Trophoblast cell (in vitro differentiated cells and primary cell): Measurements from ENCODE around the gene ACP4.
A peak's percentile ranks its signal among the peaks of the same experiment; 100 is the strongest.
"Not testable (repeated sequence)": the region's sequence is repeated elsewhere in the genome, so short reads cannot be mapped to it uniquely, and the experiment has no call there.

Experiments
- DNase-seq, 2 donors: peaks; one replicate each; pipeline ENCODE4 v3.0.0-alpha.2; 2016
- H2AFZ ChIP-seq: 2 replicates; pipeline ENCODE4 v1.6.1; 2013; ENCODE audit warnings: low read length, moderate library complexity, mild to moderate bottlenecking; ENCODE audit not compliant: insufficient read depth, poor library complexity
- H2AK5ac ChIP-seq: 2 replicates; pipeline ENCODE4 v1.6.1; 2013; ENCODE audit warnings: mild to moderate bottlenecking, low read length
- H2BK120ac ChIP-seq: 2 replicates; pipeline ENCODE4 v1.6.1; 2013; ENCODE audit warnings: low read length, mild to moderate bottlenecking, moderate library complexity; ENCODE audit not compliant: insufficient read depth, poor library complexity
- H2BK12ac ChIP-seq: 2 replicates; pipeline ENCODE4 v1.6.1; 2013; ENCODE audit warnings: mild to moderate bottlenecking, low read length, moderate library complexity
- H2BK5ac ChIP-seq: 2 replicates; pipeline ENCODE4 v1.6.1; 2013; ENCODE audit warnings: low read length, low read depth, moderate library complexity, mild to moderate bottlenecking; ENCODE audit not compliant: poor library complexity
- H3K14ac ChIP-seq: 2 replicates; pipeline ENCODE4 v1.6.1; 2013; ENCODE audit warnings: mild to moderate bottlenecking, low read length
- H3K18ac ChIP-seq: 2 replicates; pipeline ENCODE4 v1.6.1; 2013; ENCODE audit warnings: mild to moderate bottlenecking, low read length
- H3K23ac ChIP-seq: 2 replicates; pipeline ENCODE4 v1.6.1; 2013; ENCODE audit warnings: low read length
- H3K27ac ChIP-seq: 2 replicates; pipeline ENCODE4 v1.5.1; 2013; ENCODE audit warnings: low read depth, mild to moderate bottlenecking, inconsistent platforms, low read length, moderate library complexity
- H3K27me3 ChIP-seq: 2 replicates; pipeline ENCODE4 v1.6.1; 2013; ENCODE audit warnings: inconsistent platforms, mild to moderate bottlenecking, low read length, moderate library complexity; ENCODE audit not compliant: insufficient read depth
- H3K36me3 ChIP-seq, 2 experiments: 1 replicate in 1 of 2; 2 replicates in 1 of 2; pipeline ENCODE4 v1.6.1; 2013; ENCODE audit warnings: low read length in 2 of 2, mild to moderate bottlenecking in 2 of 2, moderate library complexity in 1 of 2; ENCODE audit not compliant: insufficient read depth in 2 of 2, control insufficient read depth in 1 of 2
- H3K4ac ChIP-seq: 2 replicates; pipeline ENCODE4 v1.6.1; 2013; ENCODE audit warnings: low read depth, mild to moderate bottlenecking, low read length, moderate library complexity
- H3K4me1 ChIP-seq, 2 experiments: 1 replicate in 1 of 2; 2 replicates in 1 of 2; pipeline ENCODE4 v1.6.1; 2013; ENCODE audit warnings: low read length in 2 of 2, mild to moderate bottlenecking in 2 of 2, moderate library complexity in 1 of 2; ENCODE audit not compliant: insufficient read depth in 2 of 2, control insufficient read depth in 1 of 2
- H3K4me2 ChIP-seq: 2 replicates; pipeline ENCODE4 v1.6.1; 2013; ENCODE audit warnings: inconsistent platforms, mild to moderate bottlenecking, low read length, moderate library complexity
- H3K4me3 ChIP-seq: 2 replicates; pipeline ENCODE4 v1.5.1; 2013; ENCODE audit warnings: mild to moderate bottlenecking, low read depth, low read length, inconsistent platforms
- H3K79me1 ChIP-seq: one replicate; pipeline ENCODE4 v1.6.1; 2013; ENCODE audit warnings: low read length
- H3K79me2 ChIP-seq: 2 replicates; pipeline ENCODE4 v1.6.1; 2013; ENCODE audit warnings: low read length, mild to moderate bottlenecking; ENCODE audit not compliant: control insufficient read depth, insufficient read depth, poor library complexity
- H3K9ac ChIP-seq: 2 replicates; pipeline ENCODE4 v1.6.1; 2013; ENCODE audit warnings: mild to moderate bottlenecking, low read length
- H3K9me3 ChIP-seq: 2 replicates; pipeline ENCODE4 v1.6.1; 2013; ENCODE audit warnings: low read depth, mild to moderate bottlenecking, control low read depth, inconsistent platforms, low read length; ENCODE audit not compliant: insufficient read depth
- H4K12ac ChIP-seq: 2 replicates; pipeline ENCODE4 v1.6.1; 2013; ENCODE audit warnings: low read depth, mild to moderate bottlenecking, low read length, moderate library complexity
- H4K8ac ChIP-seq: 2 replicates; pipeline ENCODE4 v1.6.1; 2013; ENCODE audit warnings: low read depth, mild to moderate bottlenecking, low read length, moderate library complexity
- H4K91ac ChIP-seq: one replicate; pipeline ENCODE4 v1.6.1; 2013; ENCODE audit warnings: low read depth, mild to moderate bottlenecking, low read length, moderate library complexity
- WGBS: extraction: QIAGEN DNeasy Blood & Tissue Kit; methylation state at CpG from one replicate; pipeline ENCODE4 v1.1.7; 2013; ENCODE audit warnings: missing lambda C conversion rate; ENCODE audit not compliant: insufficient read length, insufficient coverage; ENCODE audit errors: extremely low coverage; 5-methylcytosine and 5-hydroxymethylcytosine counted together

Gene ACP4

GRCh38 chr19:50772476-50772875, 17.7 kb upstream of the ACP4 start:
- Histone ChIP-seq H4K8ac (no peak overlapping the region), H3K36me3 (no peaks in the 10 kb centered on the region), H3K4ac (no peak overlapping the region), H3K18ac (no peak overlapping the region), H2AFZ (no peak overlapping the region), H3K9ac (no peak overlapping the region), H3K23ac (no peak overlapping the region), H3K79me1 (peaks cover 3% of the 10 kb centered on the region), H3K4me3 (no peak overlapping the region), H3K4me2 (no peak overlapping the region), H2BK12ac (no peak overlapping the region), H2AK5ac (no peak overlapping the region), H3K4me1 (no peaks in the 10 kb centered on the region), H2BK120ac (no peak overlapping the region), H3K79me2 (no peaks in the 10 kb centered on the region), H3K27me3 (no peaks in the 10 kb centered on the region), H2BK5ac (no peak overlapping the region), H4K91ac (no peak overlapping the region), H4K12ac (no peak overlapping the region), H3K27ac (no peak overlapping the region), H3K9me3 (no peaks in the 10 kb centered on the region), H3K14ac (no peak overlapping the region)
- WGBS, result no CpG with 5 or more reads among the region's 2 CpGs
- DNase-seq, result peak in 1 of 2 donors; percentile 69

- H2BK5ac ChIP-seq, result not testable (repeated sequence)
Observed at GRCh38 chr19:50772912-50773311, 17.3 kb upstream of the ACP4 start.

GRCh38 chr19:50773454-50773853, 16.8 kb upstream of the ACP4 start:
- not testable (repeated sequence) for H3K9me3 ChIP-seq, H4K91ac ChIP-seq, H3K79me2 ChIP-seq, H2BK120ac ChIP-seq, H2BK12ac ChIP-seq, H2AK5ac ChIP-seq, H3K14ac ChIP-seq, H2AFZ ChIP-seq, H3K4me3 ChIP-seq, H3K4me1 ChIP-seq, H3K4ac ChIP-seq, H3K36me3 ChIP-seq, H3K23ac ChIP-seq, H2BK5ac ChIP-seq, H3K27ac ChIP-seq, H4K8ac ChIP-seq, H3K4me2 ChIP-seq, H3K18ac ChIP-seq, H3K9ac ChIP-seq, H4K12ac ChIP-seq, H3K79me1 ChIP-seq, H3K27me3 ChIP-seq
- no CpG with 5 or more reads among the region's 7 CpGs for WGBS
- DNase-seq, result peak; percentile 67 to 75

More at GRCh38 chr19:50772912-50773311, 17.3 kb upstream of the ACP4 start:
- not testable (repeated sequence) for H3K27ac ChIP-seq, H3K18ac ChIP-seq, H3K36me3 ChIP-seq, H2BK120ac ChIP-seq, H3K14ac ChIP-seq, H3K27me3 ChIP-seq, H3K4me3 ChIP-seq, H4K91ac ChIP-seq, H2BK12ac ChIP-seq, H3K79me1 ChIP-seq, H3K4ac ChIP-seq, H3K79me2 ChIP-seq, H4K8ac ChIP-seq, H3K9ac ChIP-seq, H4K12ac ChIP-seq, H2AK5ac ChIP-seq, H3K9me3 ChIP-seq, H3K4me1 ChIP-seq, H2AFZ ChIP-seq, H3K23ac ChIP-seq, H3K4me2 ChIP-seq
- WGBS, result no CpG with 5 or more reads among the region's 3 CpGs
- DNase-seq, result peak; percentile 55 to 68

- peaks cover 9 to 18% of the 10 kb centered on the region in 2 experiments for H3K4me1 ChIP-seq
- no peak overlapping the region for H2BK5ac ChIP-seq
- no peak overlapping the region for H3K27ac ChIP-seq
- H4K12ac ChIP-seq, result no peak overlapping the region
- no peaks in the 10 kb centered on the region for H3K27me3 ChIP-seq
- H3K36me3 ChIP-seq, result no peaks in the 10 kb centered on the region
- H3K14ac ChIP-seq, result no peak overlapping the region
- no CpG with 5 or more reads among the region's 5 CpGs for WGBS
- H3K79me1 ChIP-seq, result peaks cover 11% of the 10 kb centered on the region
- no peak overlapping the region for H2BK12ac ChIP-seq
- no peak overlapping the region for H3K4ac ChIP-seq
- no peaks in the 10 kb centered on the region for H3K79me2 ChIP-seq
- no peaks in the 10 kb centered on the region for H3K9me3 ChIP-seq
- no peak overlapping the region for H4K8ac ChIP-seq
- H3K4me2 ChIP-seq, result no peak overlapping the region
- no peak overlapping the region for H3K4me3 ChIP-seq
- no peak overlapping the region for H3K23ac ChIP-seq
- no peak overlapping the region for H3K9ac ChIP-seq
- H3K18ac ChIP-seq, result no peak overlapping the region
- no peak overlapping the region for H2AFZ ChIP-seq
- H4K91ac ChIP-seq, result no peak overlapping the region
- H2AK5ac ChIP-seq, result no peak overlapping the region
- H2BK120ac ChIP-seq, result no peak overlapping the region
- peak; percentile 82 to 90 for DNase-seq
Observed at GRCh38 chr19:50776131-50776530, 14.1 kb upstream of the ACP4 start.
